DOHH2 (cell line): ENCODE measurements around the gene YWHAQ.

ENCODE experiments used
- H3F3A ChIP-seq: fragments of 200-600 bp; sonication (generic), shearing (Covaris generic); 2 replicates; pipeline ENCODE4 v1.6.0; 2016; ENCODE audit warnings: antibody characterized with exemption, mild to moderate bottlenecking; ENCODE audit not compliant: control insufficient read depth, insufficient read depth
- H3K27ac ChIP-seq: fragments of 200-600 bp; sonication (generic); 2 replicates; pipeline ENCODE4 v1.5.1; 2014; ENCODE audit warnings: low read depth, mild to moderate bottlenecking, low read length, moderate library complexity
- H3K27me3 ChIP-seq: fragments of 200-600 bp; sonication (generic); 2 replicates; pipeline ENCODE4 v1.6.1; 2014; ENCODE audit warnings: mild to moderate bottlenecking, low read length, mixed read lengths; ENCODE audit not compliant: control insufficient read depth
- H3K36me3 ChIP-seq: fragments of 200-600 bp; sonication (generic); 2 replicates; pipeline ENCODE4 v1.6.1; 2014; ENCODE audit warnings: mild to moderate bottlenecking, low read length, moderate library complexity, mixed read lengths; ENCODE audit not compliant: control insufficient read depth
- H3K4me1 ChIP-seq: fragments of 200-600 bp; sonication (generic); 2 replicates; pipeline ENCODE4 v1.6.1; 2014; ENCODE audit warnings: mild to moderate bottlenecking, low read length, mixed read lengths; ENCODE audit not compliant: control insufficient read depth
- H3K4me2 ChIP-seq: fragments of 200-600 bp; sonication (generic); 2 replicates; pipeline ENCODE4 v1.6.0; 2014; ENCODE audit warnings: mild to moderate bottlenecking, low read length, moderate library complexity
- H3K4me3 ChIP-seq: fragments of 200-600 bp; sonication (generic); 2 replicates; pipeline ENCODE4 v1.5.1; 2014; ENCODE audit warnings: mild to moderate bottlenecking, low read length, mixed read lengths
- H3K79me2 ChIP-seq: fragments of 200-600 bp; sonication (generic); 2 replicates; pipeline ENCODE4 v1.6.1; 2014; ENCODE audit warnings: mild to moderate bottlenecking, low read length, mixed read lengths; ENCODE audit not compliant: control insufficient read depth
- H3K9me2 ChIP-seq: fragments of 200-600 bp; sonication (generic); replicated peaks from 2 replicates; pipeline ENCODE4 v1.6.1; 2014; ENCODE audit warnings: mild to moderate bottlenecking, low read length, mixed read lengths; ENCODE audit not compliant: control insufficient read depth
- H3K9me3 ChIP-seq: fragments of 200-600 bp; sonication (generic); 2 replicates; pipeline ENCODE4 v1.6.1; 2014; ENCODE audit warnings: antibody characterized with exemption, low read length, mixed read lengths; ENCODE audit not compliant: control insufficient read depth, insufficient read depth
- H4K20me1 ChIP-seq: fragments of 200-600 bp; sonication (generic); 2 replicates; pipeline ENCODE4 v1.6.0; 2014; ENCODE audit warnings: low read depth, mild to moderate bottlenecking, antibody characterized with exemption, low read length, moderate library complexity; ENCODE audit not compliant: control insufficient read depth, insufficient read depth
- EZH2phosphoT487 ChIP-seq: fragments of 200-600 bp; sonication (generic); IDR thresholded peaks from 2 replicates; pipeline ENCODE4 v1.6.1; 2017; ENCODE audit warnings: borderline replicate concordance, mild to moderate bottlenecking, antibody characterized with exemption, low read length, moderate library complexity, mixed read lengths
- TF ChIP-seq, protein P1 (sequence below): fragments of 200-600 bp; sonication (generic); IDR thresholded peaks from one replicate; pipeline ENCODE4 v1.5.1; 2014; ENCODE audit warnings: antibody characterized with exemption, mild to moderate bottlenecking, low read depth, low read length; ENCODE audit not compliant: poor library complexity, severe bottlenecking

Gene YWHAQ

DNA sequence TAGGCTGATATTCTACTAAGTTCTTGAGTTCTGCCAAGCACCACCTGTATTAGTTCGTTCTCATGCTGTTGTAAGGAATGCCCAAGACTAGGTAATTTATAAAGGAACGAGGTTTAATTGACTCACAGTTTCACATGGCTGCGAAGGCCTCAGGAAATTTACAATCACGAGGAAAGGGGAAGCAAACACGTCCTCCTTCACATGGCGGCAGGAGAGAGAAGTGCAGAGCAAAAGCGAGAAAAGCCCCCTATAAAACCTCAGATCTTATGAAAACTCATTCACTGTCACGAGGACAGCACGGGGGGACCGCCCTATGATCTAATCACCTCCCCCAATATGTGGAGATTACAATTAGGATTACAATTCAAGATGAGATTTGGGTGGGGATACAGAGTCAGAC lies 47.7 kb upstream of the YWHAQ start:
- Histone ChIP-seq H3K4me1 (no peaks in the 10 kb centered on the region), H3K79me2 (no peaks in the 10 kb centered on the region), H4K20me1 (no peaks in the 10 kb centered on the region), H3K27ac (no peak overlapping the region), H3K27me3 (no peaks in the 10 kb centered on the region; the same call in 1 of the 2 replicates), H3F3A (no peaks in the 10 kb centered on the region), H3K4me3 (no peak overlapping the region), H3K9me2 (no peaks in the 10 kb centered on the region), H3K36me3 (no peaks in the 10 kb centered on the region), H3K4me2 (no peak overlapping the region), H3K9me3 (no peaks in the 10 kb centered on the region)
- TF ChIP-seq, protein P1, sequence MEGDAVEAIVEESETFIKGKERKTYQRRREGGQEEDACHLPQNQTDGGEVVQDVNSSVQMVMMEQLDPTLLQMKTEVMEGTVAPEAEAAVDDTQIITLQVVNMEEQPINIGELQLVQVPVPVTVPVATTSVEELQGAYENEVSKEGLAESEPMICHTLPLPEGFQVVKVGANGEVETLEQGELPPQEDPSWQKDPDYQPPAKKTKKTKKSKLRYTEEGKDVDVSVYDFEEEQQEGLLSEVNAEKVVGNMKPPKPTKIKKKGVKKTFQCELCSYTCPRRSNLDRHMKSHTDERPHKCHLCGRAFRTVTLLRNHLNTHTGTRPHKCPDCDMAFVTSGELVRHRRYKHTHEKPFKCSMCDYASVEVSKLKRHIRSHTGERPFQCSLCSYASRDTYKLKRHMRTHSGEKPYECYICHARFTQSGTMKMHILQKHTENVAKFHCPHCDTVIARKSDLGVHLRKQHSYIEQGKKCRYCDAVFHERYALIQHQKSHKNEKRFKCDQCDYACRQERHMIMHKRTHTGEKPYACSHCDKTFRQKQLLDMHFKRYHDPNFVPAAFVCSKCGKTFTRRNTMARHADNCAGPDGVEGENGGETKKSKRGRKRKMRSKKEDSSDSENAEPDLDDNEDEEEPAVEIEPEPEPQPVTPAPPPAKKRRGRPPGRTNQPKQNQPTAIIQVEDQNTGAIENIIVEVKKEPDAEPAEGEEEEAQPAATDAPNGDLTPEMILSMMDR = no peak
- no peak for TF ChIP-seq EZH2phosphoT487

DNA sequence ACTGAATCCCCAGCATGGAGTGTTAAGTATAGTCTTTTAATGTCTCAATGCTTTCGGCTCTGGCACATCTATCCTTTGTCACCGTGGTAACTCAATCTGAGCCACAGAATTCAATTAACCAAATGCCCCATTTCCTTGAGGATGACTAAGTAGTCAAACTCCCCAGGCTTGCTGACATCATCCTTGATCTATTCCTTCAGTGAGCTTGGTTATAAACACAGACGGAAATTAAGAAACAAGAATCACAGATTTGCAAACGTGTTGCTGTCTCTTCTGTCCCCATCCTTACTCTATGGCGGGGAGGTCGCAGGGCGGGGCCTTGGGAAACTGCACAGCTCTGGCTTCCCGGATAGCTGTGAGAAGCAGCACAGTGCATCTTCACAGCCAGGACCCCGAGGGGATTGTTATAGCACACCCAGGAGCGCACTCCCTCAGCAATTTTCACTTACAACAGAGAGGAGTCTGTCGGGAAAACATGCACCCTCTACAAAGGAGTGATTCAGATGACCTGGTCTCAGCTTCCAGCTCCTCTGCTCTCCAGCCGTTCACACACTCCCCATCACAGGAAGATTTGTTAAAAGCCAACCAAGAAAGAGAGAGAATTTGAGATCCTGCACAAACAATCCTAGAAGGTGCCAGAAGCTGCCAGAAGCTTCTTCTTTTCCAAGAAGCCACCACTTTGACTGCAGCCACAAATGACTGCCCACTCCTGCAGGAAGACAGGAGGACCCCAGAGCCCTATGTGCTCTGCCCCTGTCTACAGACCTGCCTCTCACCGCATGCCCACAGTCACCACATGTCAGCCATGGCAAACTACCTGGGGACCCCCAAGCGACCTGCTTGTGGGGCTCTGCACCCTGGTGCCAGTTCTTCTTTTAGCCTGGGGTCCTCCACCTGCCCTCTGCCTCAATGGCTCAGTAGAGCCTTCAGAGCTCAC lies 44.9 kb upstream of the YWHAQ start:
- no peaks in the 10 kb centered on the region for H3K79me2 ChIP-seq
- no peak overlapping the region for H3K4me3 ChIP-seq
- H3K9me2 ChIP-seq = no peaks in the 10 kb centered on the region
- no peaks in the 10 kb centered on the region for H4K20me1 ChIP-seq
- H3K4me1 ChIP-seq = no peaks in the 10 kb centered on the region
- H3F3A ChIP-seq = no peaks in the 10 kb centered on the region
- TF ChIP-seq, protein P1 = no peak
- TF ChIP-seq EZH2phosphoT487 = no peak
- H3K4me2 ChIP-seq = no peak overlapping the region
- H3K36me3 ChIP-seq = no peaks in the 10 kb centered on the region
- H3K27me3 ChIP-seq = no peaks in the 10 kb centered on the region; the same call in 1 of the 2 replicates
- H3K27ac ChIP-seq = no peak overlapping the region
- no peaks in the 10 kb centered on the region for H3K9me3 ChIP-seq

DNA sequence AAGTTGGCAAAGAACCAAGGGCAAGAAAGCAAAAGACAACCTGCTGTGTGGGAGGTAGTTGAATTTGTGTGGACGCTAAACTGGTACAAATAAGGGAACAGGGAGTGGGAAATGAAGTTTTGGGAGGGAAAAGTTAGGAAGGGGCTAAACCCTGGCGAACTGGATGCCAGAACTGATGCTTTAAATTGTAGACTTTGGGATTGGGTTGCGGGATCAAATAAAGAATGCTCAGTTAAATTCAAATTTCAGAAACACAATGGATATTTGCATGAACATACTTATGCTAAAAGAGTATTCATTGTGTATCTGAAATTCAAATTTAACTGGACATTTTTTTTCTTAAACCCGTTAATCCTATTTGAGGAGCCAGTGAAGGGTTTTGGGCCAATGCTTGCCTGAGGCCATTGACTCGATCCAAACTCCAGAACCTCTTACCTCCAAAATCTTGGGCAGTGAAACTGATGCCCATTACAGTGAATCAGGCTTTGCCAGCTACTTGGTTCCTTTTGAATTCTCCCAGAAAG lies 44.2 kb upstream of the YWHAQ start:
- H3K4me2 ChIP-seq = no peak overlapping the region
- H3K79me2 ChIP-seq = no peaks in the 10 kb centered on the region
- TF ChIP-seq EZH2phosphoT487 = no peak
- TF ChIP-seq, protein P1 = no peak
- no peaks in the 10 kb centered on the region for H3K4me1 ChIP-seq
- no peaks in the 10 kb centered on the region for H3K9me2 ChIP-seq
- no peak overlapping the region for H3K4me3 ChIP-seq
- no peaks in the 10 kb centered on the region for H3F3A ChIP-seq
- no peaks in the 10 kb centered on the region for H4K20me1 ChIP-seq
- no peaks in the 10 kb centered on the region; the same call in 1 of the 2 replicates for H3K27me3 ChIP-seq
- H3K36me3 ChIP-seq = no peaks in the 10 kb centered on the region
- no peak overlapping the region for H3K27ac ChIP-seq
- no peaks in the 10 kb centered on the region for H3K9me3 ChIP-seq
